DMS53 treated with DMSO at 0.1 percent for 48 hours (cell line): ENCODE measurements around the gene NFATC1.

Source experiments
- DNase-seq: peaks from one replicate; lab custom pipeline; 2025; ENCODE audit not compliant: unreplicated experiment; lab: John Stamatoyannopoulos, UW

The NFATC1 gene

DNA sequence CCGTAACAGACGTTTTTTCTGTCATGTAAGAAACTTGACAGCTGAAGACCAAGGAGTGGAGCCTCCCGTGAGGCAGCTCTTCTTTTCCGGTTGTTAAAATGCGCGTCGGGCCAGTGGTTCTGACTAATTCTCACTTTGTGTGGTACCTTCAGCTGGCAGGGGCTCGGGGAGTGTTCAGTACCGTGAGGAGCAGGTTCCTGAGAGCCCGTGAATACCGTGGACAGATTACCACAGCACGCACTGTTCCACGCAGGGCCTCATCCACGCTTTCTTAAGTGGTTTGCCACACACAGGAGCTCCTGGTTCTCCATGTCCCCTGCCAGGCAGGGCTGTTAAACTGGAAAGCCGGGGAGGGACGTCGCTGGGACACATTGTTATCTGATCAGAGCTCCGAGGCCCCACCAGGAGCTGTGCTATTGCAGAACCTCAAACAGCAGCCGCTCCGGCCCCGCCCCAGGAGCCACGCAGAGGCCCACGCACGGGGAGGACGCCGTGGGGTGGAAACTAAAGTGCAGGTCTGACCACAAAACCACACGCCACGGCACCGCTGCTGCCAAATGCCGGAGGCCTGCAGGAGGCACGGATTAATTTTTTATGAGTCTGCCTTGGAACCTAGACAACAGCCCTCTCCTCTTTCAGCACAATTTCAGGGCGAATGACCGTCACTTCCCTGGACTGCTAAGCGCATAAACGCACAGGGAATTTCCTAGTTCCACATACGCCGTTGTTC, 43.3 kb downstream of the NFATC1 start:
- DNase-seq: no peak

GRCh38 chr18:79439628-79440023, 43.9 kb downstream of the NFATC1 start:
- DNase-seq: no peak

- no peak for DNase-seq
Observed at GRCh38 chr18:79440316-79441110, 44.8 kb downstream of the NFATC1 start.

DNA sequence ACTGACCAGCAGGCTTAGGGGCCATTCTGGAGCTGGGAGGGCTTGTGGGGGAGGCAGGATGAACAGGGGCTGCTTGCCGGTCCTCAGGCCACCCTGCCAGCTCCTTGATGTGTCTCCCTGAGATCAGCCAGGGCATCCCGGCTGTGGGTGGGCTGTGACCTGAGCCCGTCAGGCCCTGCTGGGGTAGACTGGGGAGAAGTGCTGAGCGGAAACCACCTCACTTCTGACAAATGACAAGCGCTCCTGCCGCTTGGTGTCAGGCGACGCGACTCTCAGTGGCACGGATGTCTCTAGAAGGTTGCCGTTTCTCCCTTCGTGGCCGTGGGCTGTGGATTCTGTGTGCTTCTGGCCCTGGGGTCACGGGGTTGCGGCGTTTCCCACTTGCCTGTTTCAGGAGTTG, 45.7 kb downstream of the NFATC1 start:
- DNase-seq: no peak

DNA sequence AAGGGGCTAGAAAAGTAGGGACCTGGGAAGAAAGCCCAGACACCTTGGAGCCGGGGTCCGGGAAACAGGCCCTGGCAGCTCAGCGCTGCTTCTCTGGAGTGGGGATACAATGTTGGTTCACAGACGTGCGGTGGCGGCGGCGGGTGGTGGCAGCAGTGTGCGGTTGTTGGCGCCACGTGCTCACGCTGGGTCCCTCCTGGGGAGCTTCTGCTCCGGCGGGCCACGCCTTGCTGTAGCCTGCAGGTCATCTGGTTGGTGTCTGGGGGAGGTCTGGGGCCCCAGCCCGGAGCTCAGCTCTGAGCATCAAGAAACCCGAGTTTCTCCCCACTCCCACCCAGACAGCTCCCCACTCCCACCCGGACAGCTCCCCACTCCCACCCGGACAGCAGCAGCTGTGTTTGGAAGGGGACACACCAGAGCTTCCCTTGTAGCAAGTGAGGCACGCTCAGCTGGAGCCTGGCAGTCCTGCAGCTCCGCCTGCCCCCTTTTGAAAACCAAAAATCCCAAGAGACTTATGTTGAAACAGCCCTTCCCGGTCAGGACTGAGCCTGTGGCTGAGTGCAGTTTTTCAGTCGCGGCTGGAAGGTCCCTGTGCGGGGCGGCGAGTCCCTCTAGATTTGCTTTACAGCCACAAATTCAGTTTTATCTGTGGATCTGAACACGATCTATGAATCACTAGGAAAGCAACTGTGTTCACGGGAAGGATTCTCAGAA, 46.9 kb downstream of the NFATC1 start:
- no peak for DNase-seq

DNA sequence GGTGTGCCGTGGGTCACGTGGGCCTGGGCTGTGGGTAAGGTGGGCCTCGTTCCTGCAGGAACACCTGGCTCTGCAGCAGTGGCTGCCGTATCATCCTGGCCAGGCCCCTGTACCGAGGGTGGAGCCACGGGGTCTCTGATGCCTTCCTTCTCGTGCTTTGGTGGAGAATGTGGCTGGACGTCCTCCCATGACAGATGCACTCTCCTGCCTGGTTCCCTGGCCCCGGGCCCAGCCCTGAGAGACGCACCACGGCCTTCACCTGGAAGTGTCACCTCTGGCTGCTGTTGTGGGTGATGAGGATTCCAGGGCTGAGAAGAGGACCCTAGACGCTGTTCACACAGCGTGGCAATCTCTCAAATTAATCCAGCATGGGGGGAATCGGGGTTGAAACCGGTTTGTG, 49.5 kb downstream of the NFATC1 start:
- DNase-seq: no peak

GRCh38 chr18:79445696-79446561, 50.2 kb downstream of the NFATC1 start:
- DNase-seq: no peak

GRCh38 chr18:79446931-79447330, 51.2 kb downstream of the NFATC1 start:
- DNase-seq: no peak

DNA sequence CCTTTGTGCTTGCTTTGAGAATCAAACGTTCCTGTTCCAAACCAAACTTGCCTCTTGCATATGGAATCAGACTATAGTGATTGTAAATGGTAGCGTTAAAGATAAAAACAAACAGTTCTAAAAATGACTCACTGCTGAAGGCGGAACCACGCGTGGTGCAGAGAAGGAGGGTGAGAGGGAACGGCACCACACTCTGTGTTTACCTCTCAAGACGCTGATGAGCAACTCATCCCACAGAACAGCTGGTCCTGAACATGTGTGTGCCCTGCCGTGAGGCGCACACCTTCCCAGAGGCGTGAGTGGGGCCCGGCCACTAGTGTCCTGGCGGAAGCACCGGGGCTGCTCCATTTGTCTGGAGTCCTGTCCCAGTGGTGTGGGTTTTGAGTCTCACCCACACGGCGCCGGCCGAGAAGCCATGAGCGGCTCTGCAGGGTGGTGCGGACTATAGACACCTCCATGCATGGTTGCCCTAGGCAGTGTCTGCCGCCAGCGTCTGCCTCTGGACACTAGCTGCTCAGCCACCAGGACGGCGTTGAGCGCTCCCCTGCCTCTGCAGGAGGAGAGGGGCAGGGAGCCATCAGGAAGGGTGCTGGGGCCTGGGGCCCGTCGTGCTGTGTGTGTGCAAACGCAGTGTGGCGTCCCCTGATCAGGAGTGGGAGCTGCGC, 52.1 kb downstream of the NFATC1 start:
- DNase-seq: no peak

- no peak for DNase-seq
Observed at GRCh38 chr18:79448621-79449020, 52.9 kb downstream of the NFATC1 start.

DNA sequence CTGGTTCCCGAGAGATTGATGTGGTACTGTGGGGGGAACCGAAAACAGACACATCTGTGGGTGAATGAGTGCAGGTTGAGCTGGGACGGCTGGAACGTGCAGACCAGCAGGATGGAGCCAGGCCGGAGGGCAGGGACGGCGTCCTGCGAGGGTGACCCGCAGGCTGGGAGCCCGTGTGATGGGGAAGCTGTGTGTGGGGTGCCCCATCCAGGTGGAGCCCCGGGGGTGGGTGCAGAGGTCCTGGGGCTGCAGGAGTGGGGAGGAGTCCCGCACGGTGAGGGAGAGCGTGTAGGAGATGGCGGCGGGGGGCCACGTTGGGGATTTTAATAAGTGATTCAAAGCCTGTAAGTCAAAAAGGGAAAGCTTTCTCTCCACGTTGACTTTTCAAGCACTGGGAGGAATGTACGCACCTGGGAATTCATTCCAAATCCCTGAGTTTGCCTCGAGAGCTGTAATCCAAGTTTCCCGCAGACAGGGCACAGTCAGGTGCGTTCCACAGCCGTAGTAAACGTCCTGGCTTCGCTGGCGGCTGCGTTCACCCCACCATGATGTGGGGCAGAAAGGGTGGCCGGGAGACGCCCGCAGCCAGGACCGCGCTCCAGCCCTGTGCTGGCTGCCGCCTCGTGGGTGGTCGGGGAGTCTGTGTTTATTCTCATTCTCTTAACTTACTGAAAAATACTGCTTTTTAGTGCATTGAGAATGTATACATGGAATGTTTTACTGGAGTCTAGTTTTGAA, 54.0 kb downstream of the NFATC1 start:
- no peak for DNase-seq

- no peak for DNase-seq
Observed at GRCh38 chr18:79450289-79451080, 54.8 kb downstream of the NFATC1 start.

DNA sequence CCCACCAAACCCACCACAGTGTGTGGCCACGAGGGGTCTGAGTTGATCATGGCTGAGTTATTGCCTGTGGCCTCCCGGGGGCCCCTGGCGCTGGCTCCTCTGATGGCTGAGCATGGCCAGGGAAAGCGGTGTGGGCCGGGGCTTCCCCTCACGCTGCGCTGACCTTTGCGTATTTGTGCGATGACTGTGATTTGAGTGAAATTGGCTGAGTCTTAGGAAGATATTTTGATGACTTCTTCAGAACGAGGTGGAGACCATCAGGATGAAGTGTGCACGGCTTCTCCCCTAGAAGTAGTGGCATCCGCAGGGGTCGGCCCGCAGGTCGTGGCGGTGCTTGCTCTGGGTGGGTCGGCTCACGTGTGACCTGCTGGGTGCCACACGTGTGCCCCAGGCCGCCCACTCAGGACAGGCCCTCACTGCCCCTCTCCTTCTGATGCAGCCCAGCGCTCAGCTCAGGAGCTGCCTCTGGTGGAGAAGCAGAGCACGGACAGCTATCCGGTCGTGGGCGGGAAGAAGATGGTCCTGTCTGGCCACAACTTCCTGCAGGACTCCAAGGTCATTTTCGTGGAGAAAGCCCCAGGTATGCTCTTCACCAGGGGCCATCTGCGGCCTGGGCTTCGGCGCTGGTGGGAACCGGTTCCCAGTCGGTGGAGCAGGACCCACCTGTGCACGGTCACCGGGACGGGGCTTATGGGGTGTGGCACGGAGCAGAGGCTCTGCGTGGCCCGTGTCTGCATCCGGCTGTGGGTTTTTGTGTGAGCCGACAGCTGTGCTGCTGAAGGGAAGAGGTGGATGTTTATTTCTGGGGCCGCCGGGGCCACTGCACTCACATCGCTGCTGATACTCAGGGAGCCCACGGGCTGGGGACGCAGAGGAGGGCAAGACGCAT, 55.8 kb downstream of the NFATC1 start:
- no peak for DNase-seq

- DNase-seq: no peak
Observed at GRCh38 chr18:79452190-79452990, 56.7 kb downstream of the NFATC1 start.

DNA sequence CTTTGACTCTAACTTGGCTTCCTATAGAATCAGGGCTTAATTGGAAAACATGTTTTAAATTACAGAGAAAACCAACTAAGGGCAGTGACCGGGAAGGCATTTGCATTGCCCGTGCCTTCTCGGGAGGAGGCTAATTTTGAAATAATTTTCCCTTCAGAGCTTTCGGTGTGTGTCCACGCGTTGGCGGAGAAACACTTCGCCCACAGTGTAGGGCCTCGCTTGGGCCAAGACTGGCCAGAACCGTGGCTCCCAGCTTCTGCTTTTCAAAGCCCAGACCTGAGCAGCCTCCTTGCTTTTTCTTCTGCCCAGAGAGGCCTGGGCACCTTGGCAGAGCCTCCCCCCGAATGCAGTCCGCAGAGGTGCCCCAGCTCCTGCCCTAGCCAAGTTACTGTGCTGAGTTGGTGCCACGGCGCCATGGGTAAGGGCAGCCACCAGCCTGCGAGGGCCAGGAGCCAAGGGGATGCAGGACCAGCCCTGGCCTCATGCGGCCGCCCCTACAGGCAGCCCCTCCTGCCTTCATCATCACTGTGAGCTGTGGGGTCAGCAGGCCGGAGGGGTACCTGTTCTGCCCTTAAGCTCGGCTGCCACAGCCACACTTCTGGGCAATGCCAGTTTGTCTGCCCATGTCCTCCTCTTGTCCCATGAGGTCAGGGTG, 57.4 kb downstream of the NFATC1 start:
- DNase-seq: no peak
